SK-N-SH (cell line): Measurements from ENCODE around the gene BDKRB2. TPM values are rescaled to one million over a fixed set of nuclear protein-coding genes. Genes with fewer than 3 reads are reported as not detected.

Experiments used
- CTCF ChIA-PET: fragments of 300-600, 350-600 bp; formaldehyde crosslinking; extraction: SDS; loops from one replicate; lab custom pipeline; 2021; lab: Yijun Ruan, JAX
- POLR2A ChIA-PET: fragments of 350-600 bp; sonication (Branson Sonifier 250); formaldehyde crosslinking; extraction: SDS; loops from one replicate; lab custom pipeline; 2020; ENCODE audit warnings: antibody characterized with exemption, inconsistent platforms; lab: Yijun Ruan, JAX
- DNase-seq: peaks from one replicate; pipeline ENCODE4 v3.0.0; 2012
- H2AFZ ChIP-seq: fragments of 200-600 bp; sonication (generic); 2 replicates; pipeline ENCODE4 v1.8.1; 2016; ENCODE audit warnings: antibody characterized with exemption, mild to moderate bottlenecking, low read depth
- H3F3A ChIP-seq: fragments of 200-600 bp; sonication (generic); replicated peaks from 2 replicates; pipeline ENCODE3; 2016; ENCODE audit warnings: antibody characterized with exemption, mild to moderate bottlenecking; ENCODE audit not compliant: insufficient read depth
- H3K27ac ChIP-seq, 2 experiments: fragments of 200-500 bp in 1 of 2; fragments of 200-600 bp in 1 of 2; sonication (Bioruptor generic) in 1 of 2; sonication (generic), shearing (Covaris generic) in 1 of 2; 2 replicates each; pipeline versions ENCODE4 v1.5.1 to v1.6.1; 2014 to 2016; ENCODE audit warnings: low read depth in 2 of 2, inconsistent platforms in 1 of 2, low read length in 1 of 2, mild to moderate bottlenecking in 1 of 2, mixed read lengths in 1 of 2
- H3K27me3 ChIP-seq: fragments of 200-600 bp; sonication (generic), shearing (Covaris generic); 2 replicates; pipeline ENCODE4 v1.6.1; 2016; ENCODE audit warnings: mixed run types; ENCODE audit not compliant: insufficient read depth
- H3K36me3 ChIP-seq, 2 experiments: fragments of 200-500 bp in 1 of 2; fragments of 200-600 bp in 1 of 2; sonication (Bioruptor generic) in 1 of 2; sonication (generic) in 1 of 2; replicated peaks in 1 of 2; 2 replicates each; pipeline versions ENCODE3 to v1.5.1; 2014 to 2016; ENCODE audit warnings: low read length in 1 of 2, mild to moderate bottlenecking in 1 of 2; ENCODE audit not compliant: insufficient read depth in 2 of 2, control insufficient read depth in 1 of 2
- H3K4me1 ChIP-seq, 2 experiments: fragments of 200-500 bp in 1 of 2; fragments of 200-600 bp in 1 of 2; sonication (Bioruptor generic) in 1 of 2; sonication (generic), shearing (Covaris generic) in 1 of 2; 2 replicates each; pipeline versions ENCODE4 v1.5.1 to v1.6.1; 2014 to 2016; ENCODE audit warnings: low read depth in 1 of 2, low read length in 1 of 2, mixed run types in 1 of 2; ENCODE audit not compliant: insufficient read depth in 2 of 2, control insufficient read depth in 1 of 2
- H3K4me2 ChIP-seq: fragments of 200-600 bp; sonication (generic), shearing (Covaris generic); 2 replicates; pipeline ENCODE4 v1.6.1; 2017; ENCODE audit warnings: mixed run types
- H3K4me3 ChIP-seq, 2 experiments: fragments of 200-500 bp in 1 of 2; fragments of 200-600 bp in 1 of 2; sonication (Bioruptor generic) in 1 of 2; sonication (generic), shearing (Covaris generic) in 1 of 2; 2 replicates each; pipeline versions ENCODE4 v1.5.1 to v1.8.1; 2014 to 2016; ENCODE audit warnings: low read depth in 2 of 2, inconsistent platforms in 1 of 2, low read length in 1 of 2, mild to moderate bottlenecking in 1 of 2, mixed read lengths in 1 of 2, moderate library complexity in 1 of 2
- H3K79me2 ChIP-seq: fragments of 200-600 bp; sonication (generic); 2 replicates; pipeline ENCODE4 v1.8.1; 2017; ENCODE audit warnings: mild to moderate bottlenecking; ENCODE audit not compliant: insufficient read depth
- H3K9ac ChIP-seq: fragments of 200-600 bp; sonication (generic); 2 replicates; pipeline ENCODE4 v1.6.1; 2017; ENCODE audit warnings: mixed run types
- H3K9me2 ChIP-seq: fragments of 200-600 bp; sonication (generic); 2 replicates; pipeline ENCODE4 v1.6.1; 2017; ENCODE audit warnings: mixed run types
- H3K9me3 ChIP-seq: fragments of 200-600 bp; sonication (generic); 2 replicates; pipeline ENCODE4 v1.6.1; 2017; ENCODE audit warnings: mixed run types, mild to moderate bottlenecking, moderate library complexity
- H4K20me1 ChIP-seq: fragments of 200-600 bp; sonication (generic); 2 replicates; pipeline ENCODE4 v1.6.1; 2017; ENCODE audit warnings: mild to moderate bottlenecking, mixed run types; ENCODE audit not compliant: insufficient read depth
- CHD2 ChIP-seq: fragments of 150-350 bp; IDR thresholded peaks from 2 replicates; pipeline ENCODE4 v1.6.1; 2018; ENCODE audit warnings: low read length; ENCODE audit not compliant: partially characterized antibody
- GABPA ChIP-seq: IDR thresholded peaks from 2 replicates; pipeline ENCODE4 v1.4.0; 2012; ENCODE audit warnings: low read depth, mild to moderate bottlenecking
- GATA2 ChIP-seq: sonication (generic); formaldehyde crosslinking; IDR thresholded peaks from 2 replicates; pipeline ENCODE4 v1.5.0; 2020; ENCODE audit warnings: mild to moderate bottlenecking, missing genetic modification reagents
- JUND ChIP-seq: IDR thresholded peaks from 2 replicates; pipeline ENCODE4 v1.4.0; 2012
- MAX ChIP-seq: IDR thresholded peaks from 2 replicates; pipeline ENCODE4 v1.4.0; 2012; ENCODE audit warnings: low read depth
- MXI1 ChIP-seq: IDR thresholded peaks from 2 replicates; pipeline ENCODE4 v1.6.1; 2012; ENCODE audit warnings: mild to moderate bottlenecking, low read depth, low read length, improper control_type of control experiment
- RAD21 ChIP-seq: IDR thresholded peaks from 2 replicates; pipeline ENCODE4 v1.6.1; 2012; ENCODE audit warnings: mild to moderate bottlenecking, low read length
- TAF1 ChIP-seq: IDR thresholded peaks from 2 replicates; pipeline ENCODE4 v1.6.1; 2012; ENCODE audit warnings: low read depth, mild to moderate bottlenecking, low read length, moderate library complexity, borderline replicate concordance
- TEAD4 ChIP-seq: IDR thresholded peaks from 2 replicates; pipeline ENCODE4 v1.4.0; 2012; ENCODE audit warnings: mild to moderate bottlenecking, borderline replicate concordance; ENCODE audit not compliant: insufficient read depth
- USF1 ChIP-seq: IDR thresholded peaks from 2 replicates; pipeline ENCODE4 v1.4.0; 2012; ENCODE audit warnings: low read depth, borderline replicate concordance
- WGBS: methylation state at CpG from one replicate; pipeline ENCODE4 v1.1.6; 2017; ENCODE audit warnings: low lambda C conversion rate; 5-methylcytosine and 5-hydroxymethylcytosine counted together
- polyA plus RNA-seq, 3 experiments: library from polyadenylated mRNA; depleted of rRNA; stranded (reverse); fragments of >200 nt; gene quantifications; 2 replicates each; pipeline ENCODE4 v1.2.3, GENCODE V29; 2012
- TF ChIP-seq, protein P1 (sequence below): IDR thresholded peaks from 2 replicates; pipeline ENCODE4 v1.6.1; 2012; ENCODE audit warnings: mild to moderate bottlenecking, low read depth, low read length, moderate library complexity
- TF ChIP-seq, protein P2 (sequence below): IDR thresholded peaks from 2 replicates; pipeline ENCODE4 v1.4.0; 2012; ENCODE audit warnings: low read depth, borderline replicate concordance

BDKRB2 gene
- polyA plus RNA-seq, 1 of the 3 experiments (the other 2 are of a cell fraction) = 4.8 TPM

DNA sequence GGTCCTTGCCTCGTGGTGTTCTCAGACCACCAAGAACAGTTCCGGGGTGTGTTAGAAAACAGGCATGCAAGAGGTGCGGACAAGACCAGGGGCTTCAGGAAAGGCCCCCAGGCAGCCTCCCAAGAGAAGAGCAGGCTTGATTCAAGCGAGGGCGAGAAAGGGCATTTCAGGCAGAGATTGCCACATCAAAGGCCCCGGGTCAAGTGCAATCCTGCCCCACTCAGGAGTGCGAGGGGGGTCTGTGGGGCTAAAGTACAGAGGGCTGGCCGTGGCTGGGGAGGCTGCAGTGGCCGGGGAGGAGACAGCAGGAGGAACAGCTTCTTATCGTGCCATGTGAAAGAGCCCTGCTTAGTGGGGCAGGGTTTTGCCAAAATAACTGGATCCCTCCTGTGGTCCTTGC is 2.7 kb upstream of the BDKRB2 start (continued):
- no peak for TF ChIP-seq GABPA
- TF ChIP-seq USF1 = no peak

GRCh38 chr14:96202441-96203094 is 2.1 kb upstream of the BDKRB2 start:
- Histone ChIP-seq H3F3A (no peaks in the 10 kb centered on the region), H4K20me1 (no peaks in the 10 kb centered on the region), H3K9ac (no peak overlapping the region), H3K9me3 (no peaks in the 10 kb centered on the region), H3K36me3 (no peaks in the 10 kb centered on the region), H3K4me1 (peaks cover 11 to 19% of the 10 kb centered on the region in 2 experiments; a peak in 2 of 4 replicates), H2AFZ (no peak overlapping the region), H3K79me2 (peaks cover 13% of the 10 kb centered on the region; the same call in 1 of the 2 replicates), H3K9me2 (no peaks in the 10 kb centered on the region)
- CTCF ChIA-PET = interaction anchor here (1.3 to 3.9 kb wide), 3 partner anchors 72 to 104 kb away, joined by 3 to 24 read pairs (median 17); no protein-coding TSS in a partner anchor
- no peak for TF ChIP-seq GATA2 (CRISPR knock-in tag)
- no peak for TF ChIP-seq MAX
- TF ChIP-seq, protein P1, sequence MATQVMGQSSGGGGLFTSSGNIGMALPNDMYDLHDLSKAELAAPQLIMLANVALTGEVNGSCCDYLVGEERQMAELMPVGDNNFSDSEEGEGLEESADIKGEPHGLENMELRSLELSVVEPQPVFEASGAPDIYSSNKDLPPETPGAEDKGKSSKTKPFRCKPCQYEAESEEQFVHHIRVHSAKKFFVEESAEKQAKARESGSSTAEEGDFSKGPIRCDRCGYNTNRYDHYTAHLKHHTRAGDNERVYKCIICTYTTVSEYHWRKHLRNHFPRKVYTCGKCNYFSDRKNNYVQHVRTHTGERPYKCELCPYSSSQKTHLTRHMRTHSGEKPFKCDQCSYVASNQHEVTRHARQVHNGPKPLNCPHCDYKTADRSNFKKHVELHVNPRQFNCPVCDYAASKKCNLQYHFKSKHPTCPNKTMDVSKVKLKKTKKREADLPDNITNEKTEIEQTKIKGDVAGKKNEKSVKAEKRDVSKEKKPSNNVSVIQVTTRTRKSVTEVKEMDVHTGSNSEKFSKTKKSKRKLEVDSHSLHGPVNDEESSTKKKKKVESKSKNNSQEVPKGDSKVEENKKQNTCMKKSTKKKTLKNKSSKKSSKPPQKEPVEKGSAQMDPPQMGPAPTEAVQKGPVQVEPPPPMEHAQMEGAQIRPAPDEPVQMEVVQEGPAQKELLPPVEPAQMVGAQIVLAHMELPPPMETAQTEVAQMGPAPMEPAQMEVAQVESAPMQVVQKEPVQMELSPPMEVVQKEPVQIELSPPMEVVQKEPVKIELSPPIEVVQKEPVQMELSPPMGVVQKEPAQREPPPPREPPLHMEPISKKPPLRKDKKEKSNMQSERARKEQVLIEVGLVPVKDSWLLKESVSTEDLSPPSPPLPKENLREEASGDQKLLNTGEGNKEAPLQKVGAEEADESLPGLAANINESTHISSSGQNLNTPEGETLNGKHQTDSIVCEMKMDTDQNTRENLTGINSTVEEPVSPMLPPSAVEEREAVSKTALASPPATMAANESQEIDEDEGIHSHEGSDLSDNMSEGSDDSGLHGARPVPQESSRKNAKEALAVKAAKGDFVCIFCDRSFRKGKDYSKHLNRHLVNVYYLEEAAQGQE = no peak
- no peak for TF ChIP-seq RAD21
- TF ChIP-seq, protein P2, sequence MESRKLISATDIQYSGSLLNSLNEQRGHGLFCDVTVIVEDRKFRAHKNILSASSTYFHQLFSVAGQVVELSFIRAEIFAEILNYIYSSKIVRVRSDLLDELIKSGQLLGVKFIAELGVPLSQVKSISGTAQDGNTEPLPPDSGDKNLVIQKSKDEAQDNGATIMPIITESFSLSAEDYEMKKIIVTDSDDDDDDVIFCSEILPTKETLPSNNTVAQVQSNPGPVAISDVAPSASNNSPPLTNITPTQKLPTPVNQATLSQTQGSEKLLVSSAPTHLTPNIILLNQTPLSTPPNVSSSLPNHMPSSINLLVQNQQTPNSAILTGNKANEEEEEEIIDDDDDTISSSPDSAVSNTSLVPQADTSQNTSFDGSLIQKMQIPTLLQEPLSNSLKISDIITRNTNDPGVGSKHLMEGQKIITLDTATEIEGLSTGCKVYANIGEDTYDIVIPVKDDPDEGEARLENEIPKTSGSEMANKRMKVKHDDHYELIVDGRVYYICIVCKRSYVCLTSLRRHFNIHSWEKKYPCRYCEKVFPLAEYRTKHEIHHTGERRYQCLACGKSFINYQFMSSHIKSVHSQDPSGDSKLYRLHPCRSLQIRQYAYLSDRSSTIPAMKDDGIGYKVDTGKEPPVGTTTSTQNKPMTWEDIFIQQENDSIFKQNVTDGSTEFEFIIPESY = no peak
- no peak for TF ChIP-seq JUND
- TF ChIP-seq TEAD4 = no peak
- TF ChIP-seq MXI1 = no peak
- TF ChIP-seq CHD2 = no peak
- no peak for TF ChIP-seq TAF1
- TF ChIP-seq, all 33 proteins: peak for 0
- no peak overlapping the region for H3K4me2 ChIP-seq
- no peak for DNase-seq
- no peak overlapping the region for H3K4me3 ChIP-seq
- 79% methylated on average over 11 of the region's 11 CpGs for WGBS
- no peak overlapping the region for H3K27ac ChIP-seq
- no peaks in the 10 kb centered on the region for H3K27me3 ChIP-seq
- POLR2A ChIA-PET = no interaction called here
